RWPE2 (cell line): ENCODE data around the gene NCBP3.
"Not testable (repeated sequence)": the region's sequence is repeated elsewhere in the genome, so short reads cannot be mapped to it uniquely, and the experiment has no call there.

Experiments
- ATAC-seq: fragments of 200-7000 bp; cut with Tn5 transposase; 3 replicates; pipeline ENCODE4 v1.9.1; 2021; ENCODE audit warnings: low read depth
- DNase-seq: peaks from one replicate; pipeline ENCODE4 v3.0.0-alpha.2; 2020; ENCODE audit warnings: low spot score
- H3K27ac ChIP-seq: fragments of 450-650 bp; 2 replicates; pipeline ENCODE4 v1.5.1; 2017; ENCODE audit warnings: mild to moderate bottlenecking; ENCODE audit not compliant: poor library complexity, severe bottlenecking
- H3K27me3 ChIP-seq: fragments of 250-450 bp; sonication (Bioruptor Pico); 2 replicates; pipeline ENCODE4 v1.5.1; 2021; ENCODE audit warnings: mild to moderate bottlenecking, moderate library complexity; ENCODE audit not compliant: insufficient read depth, poor library complexity, severe bottlenecking
- H3K36me3 ChIP-seq: fragments of 250-450 bp; sonication (Bioruptor Pico); 2 replicates; pipeline ENCODE4 v1.5.1; 2020; ENCODE audit warnings: low read depth, mild to moderate bottlenecking, moderate library complexity
- H3K4me1 ChIP-seq: fragments of 250-450 bp; sonication (Bioruptor Pico); 2 replicates; pipeline ENCODE4 v1.5.1; 2021; ENCODE audit warnings: mild to moderate bottlenecking, moderate library complexity; ENCODE audit not compliant: insufficient read depth, poor library complexity, severe bottlenecking
- H3K4me3 ChIP-seq: fragments of 250-450 bp; sonication (Bioruptor Pico); 2 replicates; pipeline ENCODE4 v1.5.1; 2021; ENCODE audit warnings: mild to moderate bottlenecking, moderate library complexity; ENCODE audit not compliant: severe bottlenecking
- H3K9me3 ChIP-seq: fragments of 250-450 bp; sonication (Bioruptor Pico); 2 replicates; pipeline ENCODE4 v1.5.1; 2021; ENCODE audit warnings: mild to moderate bottlenecking, moderate library complexity; ENCODE audit not compliant: severe bottlenecking
- CTCF ChIP-seq: fragments of 450-650 bp; IDR thresholded peaks from one replicate; pipeline ENCODE4 v1.5.1; 2017; ENCODE audit warnings: mild to moderate bottlenecking, moderate library complexity; ENCODE audit not compliant: poor library complexity, severe bottlenecking

The NCBP3 gene

DNA sequence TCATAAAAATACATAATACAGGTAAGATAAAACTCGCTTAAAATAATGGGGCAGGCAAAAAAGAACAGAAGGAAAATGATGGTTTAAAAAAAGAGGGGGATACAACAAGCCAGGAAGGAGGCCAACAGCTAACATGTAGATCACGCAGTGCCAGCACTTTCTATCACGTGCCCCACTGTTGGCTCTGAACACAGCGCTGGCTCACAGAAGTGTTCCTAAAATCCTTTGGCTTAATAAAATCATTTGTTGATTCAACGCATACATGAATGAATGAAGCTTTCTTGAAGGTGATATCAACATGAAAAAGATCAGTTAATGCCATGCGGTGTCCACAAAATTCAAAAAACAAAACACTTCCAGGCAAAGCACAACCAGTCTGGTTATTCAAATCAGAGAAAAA lies 53.6 kb downstream of the NCBP3 start:
- H3K36me3 ChIP-seq, result no peaks in the 10 kb centered on the region
- DNase-seq, result no peak
- H3K4me1 ChIP-seq, result peaks cover 7% of the 10 kb centered on the region
- peak overlapping the region; percentile 34 for H3K27ac ChIP-seq
- no peaks in the 10 kb centered on the region for H3K27me3 ChIP-seq
- no peaks in the 10 kb centered on the region for H3K9me3 ChIP-seq
- H3K4me3 ChIP-seq, result no peak overlapping the region
- no peak for TF ChIP-seq CTCF
- ATAC-seq, result no peak

DNA sequence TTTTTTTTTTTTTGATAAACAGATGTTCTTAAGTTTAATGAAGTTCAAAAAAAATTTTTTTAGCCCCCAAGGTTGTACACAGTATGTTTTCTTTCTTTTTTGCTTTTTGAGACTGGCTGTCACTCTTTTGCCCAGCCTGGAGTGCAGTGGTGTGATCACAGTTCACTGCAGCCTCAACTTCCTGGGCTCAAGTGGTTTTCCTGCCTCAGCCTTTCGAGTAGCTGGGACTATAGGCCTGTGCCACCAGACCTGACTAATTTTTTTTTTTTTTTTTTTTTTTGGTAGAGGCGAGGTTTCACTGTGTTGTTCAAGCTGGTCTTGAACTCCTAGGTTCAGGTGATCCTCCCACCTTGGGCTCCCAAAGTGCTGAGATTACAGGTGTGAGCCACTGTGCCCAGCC lies 57.8 kb downstream of the NCBP3 start:
- no peak for ATAC-seq
- H3K36me3 ChIP-seq, result no peaks in the 10 kb centered on the region

DNA sequence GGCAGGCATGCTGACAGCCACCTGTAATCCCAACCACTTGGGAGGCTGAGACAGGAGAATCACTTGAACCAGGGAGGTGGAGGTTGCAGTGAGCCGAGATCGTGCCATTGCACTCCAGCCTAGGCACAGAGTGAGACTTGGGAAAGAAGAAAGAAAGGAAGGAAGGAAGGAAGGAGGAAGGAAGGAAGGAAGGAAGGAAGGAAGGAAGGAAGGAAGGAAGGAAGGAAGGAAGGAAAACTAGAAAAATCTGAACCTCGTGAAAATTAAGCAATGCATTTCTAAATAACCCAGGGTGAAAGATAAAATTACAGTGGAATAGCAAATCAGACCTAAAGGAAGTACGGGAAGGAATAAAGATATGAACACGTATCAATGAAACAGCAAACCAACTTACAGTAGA lies 60.7 kb downstream of the NCBP3 start:
- not testable (repeated sequence) for H3K4me3 ChIP-seq, H3K9me3 ChIP-seq, DNase-seq, H3K4me1 ChIP-seq, H3K27ac ChIP-seq, H3K27me3 ChIP-seq, ATAC-seq, H3K36me3 ChIP-seq

More for the DNA sequence above, 57.8 kb downstream of the NCBP3 start:
- H3K9me3 ChIP-seq, result no peaks in the 10 kb centered on the region
- no peaks in the 10 kb centered on the region for H3K27me3 ChIP-seq
- no peak for TF ChIP-seq CTCF
- H3K27ac ChIP-seq, result no peak overlapping the region
- H3K4me3 ChIP-seq, result no peak overlapping the region
- H3K4me1 ChIP-seq, result peaks cover 7% of the 10 kb centered on the region
- no peak for DNase-seq

DNA sequence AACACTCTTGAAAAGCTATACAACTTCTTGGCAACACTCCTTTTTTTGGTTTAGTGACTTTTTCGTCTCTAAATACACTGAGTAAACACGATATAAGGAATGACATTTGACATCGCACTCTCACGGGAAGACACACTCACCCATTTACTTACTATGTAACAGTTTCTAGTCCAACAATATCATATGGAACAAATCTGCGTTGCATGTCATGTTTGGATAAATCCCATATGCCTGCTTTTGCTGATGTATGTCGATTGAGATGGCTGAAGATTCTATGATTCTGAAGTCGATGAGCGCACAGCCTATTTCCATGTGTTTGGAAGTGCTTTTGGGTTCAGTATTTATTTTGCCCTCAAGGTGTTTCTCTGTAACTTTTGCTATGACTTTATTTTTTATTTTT lies 63.3 kb downstream of the NCBP3 start:
- Histone ChIP-seq H3K4me3 (no peak overlapping the region), H3K36me3 (no peaks in the 10 kb centered on the region), H3K4me1 (no peaks in the 10 kb centered on the region), H3K27ac (no peak overlapping the region), H3K9me3 (no peaks in the 10 kb centered on the region), H3K27me3 (no peaks in the 10 kb centered on the region)
- no peak for DNase-seq
- no peak for TF ChIP-seq CTCF
- no peak for ATAC-seq

GRCh38 chr17:3780986-3781385 lies 65.1 kb downstream of the NCBP3 start:
- no peak overlapping the region for H3K27ac ChIP-seq
- no peaks in the 10 kb centered on the region for H3K9me3 ChIP-seq
- ATAC-seq (no peak), DNase-seq (no peak)
- no peak for TF ChIP-seq CTCF
- no peaks in the 10 kb centered on the region for H3K27me3 ChIP-seq
- no peaks in the 10 kb centered on the region for H3K4me1 ChIP-seq
- no peak overlapping the region for H3K4me3 ChIP-seq
- no peaks in the 10 kb centered on the region for H3K36me3 ChIP-seq
